Colonic mucosa (tissue), 4 donors: Measurements from ENCODE around the gene C2orf81. TPM values are rescaled to one million over a fixed set of nuclear protein-coding genes. Genes with fewer than 3 reads are reported as not detected.

Source experiments
- DNase-seq: peaks from one replicate; pipeline ENCODE4 v3.0.0-alpha.2; 2020
- H3K27ac ChIP-seq: fragments of 200-600 bp; one replicate; pipeline ENCODE4 v1.8.0; 2021
- H3K27me3 ChIP-seq: fragments of 200-600 bp; one replicate; pipeline ENCODE4 v1.8.0; 2021
- H3K36me3 ChIP-seq: fragments of 200-600 bp; one replicate; pipeline ENCODE4 v1.8.0; 2021
- H3K4me1 ChIP-seq: fragments of 200-600 bp; one replicate; pipeline ENCODE4 v1.8.0; 2021; ENCODE audit warnings: mild to moderate bottlenecking
- H3K4me3 ChIP-seq: fragments of 200-600 bp; one replicate; pipeline ENCODE4 v1.8.0; 2021
- H3K9ac ChIP-seq, 2 donors: one replicate each; pipeline ENCODE4 v1.7.0; 2013; ENCODE audit warnings: control low read depth in 2 of 2, low read depth in 2 of 2, low read length in 2 of 2
- H3K9me3 ChIP-seq: fragments of 200-600 bp; one replicate; pipeline ENCODE4 v1.8.0; 2021
- CTCF ChIP-seq: fragments of 200-600 bp; IDR thresholded peaks from one replicate; pipeline ENCODE4 v1.8.0; 2022; ENCODE audit warnings: antibody characterized with exemption, mild to moderate bottlenecking
- intact Hi-C: fragments of 100-400 bp; cut with DNase I; formaldehyde crosslinking; loops from one replicate; pipeline ENCODE4 v1.14.1; 2022
- total RNA-seq, 2 donors: library from RNA; stranded (reverse); fragmentation: NEBNext Ultra II Directional in 1 of 2; extraction: Animal tissue kit (Norgen Biotek cat#: 25700) in 1 of 2; gene quantifications; one replicate each; pipeline ENCODE4 v1.2.1, GENCODE V29; 2021
- donor health status: healthy.
- donor health status: DM: no; HTN: no; CAD: no.
- donor health status: DM: no; HTN: no; CAD: no.

C2orf81 gene
- total RNA-seq, 2 donors from 2014 or later: 0.62 to 1.1 TPM

GRCh38 chr2:74420006-74420405 lies 1.4 kb downstream of the C2orf81 start:
- Histone ChIP-seq H3K36me3 (no peaks in the 10 kb centered on the region), H3K4me3 (no peak overlapping the region), H3K9ac (no peak overlapping the region), H3K9me3 (no peaks in the 10 kb centered on the region), H3K27ac (no peak overlapping the region), H3K4me1 (no peaks in the 10 kb centered on the region), H3K27me3 (no peaks in the 10 kb centered on the region)
- no peak for DNase-seq
- intact Hi-C loops: no loop called here
- no peak for TF ChIP-seq CTCF

- intact Hi-C loops: no loop called here
- no peaks in the 10 kb centered on the region for H3K4me1 ChIP-seq
- no peaks in the 10 kb centered on the region for H3K9me3 ChIP-seq
- H3K4me3 ChIP-seq: no peak overlapping the region
- no peaks in the 10 kb centered on the region for H3K36me3 ChIP-seq
- no peaks in the 10 kb centered on the region for H3K27me3 ChIP-seq
- TF ChIP-seq CTCF: no peak
- no peak overlapping the region for H3K27ac ChIP-seq
- H3K9ac ChIP-seq: no peak overlapping the region
- DNase-seq: no peak
These were observed 2.1 kb downstream of the C2orf81 start for GRCh38 chr2:74419345-74419744.

GRCh38 chr2:74418312-74418711 lies 3.1 kb downstream of the C2orf81 start:
- no peak for DNase-seq
- Histone ChIP-seq H3K9ac (no peak overlapping the region), H3K4me1 (no peaks in the 10 kb centered on the region), H3K9me3 (no peaks in the 10 kb centered on the region), H3K27me3 (no peaks in the 10 kb centered on the region), H3K4me3 (no peak overlapping the region), H3K36me3 (no peaks in the 10 kb centered on the region), H3K27ac (no peak overlapping the region)
- TF ChIP-seq CTCF: no peak
- intact Hi-C loops: no loop called here

GRCh38 chr2:74417763-74418162 lies 3.7 kb downstream of the C2orf81 start:
- no peaks in the 10 kb centered on the region for H3K4me1 ChIP-seq
- H3K4me3 ChIP-seq: no peak overlapping the region
- no peak for DNase-seq
- intact Hi-C loops: no loop called here
- no peaks in the 10 kb centered on the region for H3K9me3 ChIP-seq
- H3K9ac ChIP-seq: no peak overlapping the region
- no peaks in the 10 kb centered on the region for H3K36me3 ChIP-seq
- no peak for TF ChIP-seq CTCF
- no peaks in the 10 kb centered on the region for H3K27me3 ChIP-seq
- no peak overlapping the region for H3K27ac ChIP-seq

- intact Hi-C loops: no loop called here
- H3K36me3 ChIP-seq: no peaks in the 10 kb centered on the region
- no peak overlapping the region for H3K9ac ChIP-seq
- H3K27ac ChIP-seq: no peak overlapping the region
- no peak for DNase-seq
- H3K27me3 ChIP-seq: no peaks in the 10 kb centered on the region
- no peak for TF ChIP-seq CTCF
- H3K9me3 ChIP-seq: no peaks in the 10 kb centered on the region
- no peaks in the 10 kb centered on the region for H3K4me1 ChIP-seq
- H3K4me3 ChIP-seq: no peak overlapping the region
These were observed 4.2 kb downstream of the C2orf81 start for GRCh38 chr2:74417197-74417596.

- no peak for TF ChIP-seq CTCF
- no peaks in the 10 kb centered on the region for H3K9me3 ChIP-seq
- H3K4me3 ChIP-seq: no peak overlapping the region
- no peaks in the 10 kb centered on the region for H3K36me3 ChIP-seq
- no peak overlapping the region for H3K9ac ChIP-seq
- intact Hi-C loops: no loop called here
- no peaks in the 10 kb centered on the region for H3K4me1 ChIP-seq
- DNase-seq: no peak
- no peaks in the 10 kb centered on the region for H3K27me3 ChIP-seq
- H3K27ac ChIP-seq: no peak overlapping the region
These were observed 4.6 kb downstream of the C2orf81 start for GRCh38 chr2:74416778-74417177.
